K562 (cell line): ENCODE results near the gene APEX1. TPM values are rescaled to one million over a fixed set of nuclear protein-coding genes. Genes with fewer than 3 reads are reported as not detected.

Experiments used
- ATAC-seq: fragments of 200-7000 bp; cut with Tn5 transposase; 3 replicates; pipeline ENCODE4 v1.9.1; 2020; ENCODE audit warnings: moderate library complexity
- BruUV-seq: library from RNA; stranded (reverse); fragments of 400-500 nt; replicated peaks from 2 replicates; lab custom pipeline; 2021; lab: Mats Ljungman, UMichigan
- CTCF ChIA-PET: fragments of 300-600 bp; formaldehyde crosslinking; extraction: SDS; loops from one replicate; lab custom pipeline; 2021; ENCODE audit warnings: low intra/inter-chr PET ratio; lab: Yijun Ruan, JAX
- POLR2A ChIA-PET: fragments of 300-600, 350-650 bp; sonication (Branson Sonifier 250); formaldehyde crosslinking; extraction: SDS; loops from one replicate; lab custom pipeline; 2021; ENCODE audit warnings: antibody characterized with exemption, inconsistent platforms; lab: Yijun Ruan, JAX
- DNase-seq, 4 experiments: peaks; one replicate each; pipeline versions ENCODE4 v3.0.0 to v3.0.0-alpha.2; 2011 to 2018; ENCODE audit warnings: low spot score in 3 of 4, mixed read lengths in 3 of 4; ENCODE audit errors: extremely low read depth in 1 of 4
- FAIRE-seq: peaks from 2 replicates; lab custom pipeline; 2011; peaks lifted over from hg19 to GRCh38; lab: Jason Lieb, UNC
- H2AFZ ChIP-seq: 2 replicates; pipeline ENCODE4 v1.6.0; 2011; ENCODE audit warnings: low read depth, low read length, control low read depth, inconsistent platforms
- H3K27ac ChIP-seq: fragments of 200-600 bp; 3 replicates; pipeline ENCODE4 v1.8.0; 2011; ENCODE audit warnings: low read depth, mild to moderate bottlenecking, control low read depth, inconsistent platforms, low read length, moderate library complexity, mixed read lengths; ENCODE audit errors: extremely low read depth
- H3K27me3 ChIP-seq, 2 experiments: fragments of 300-600 bp in 1 of 2; 2 replicates in 1 of 2; 3 replicates in 1 of 2; pipeline versions ENCODE4 v1.6.0 to v1.8.0; 2011; ENCODE audit warnings: inconsistent platforms in 2 of 2, low read length in 2 of 2, mild to moderate bottlenecking in 1 of 2, mixed read lengths in 1 of 2, moderate library complexity in 1 of 2; ENCODE audit not compliant: control insufficient read depth in 2 of 2, insufficient read depth in 2 of 2
- H3K36me3 ChIP-seq: fragments of 300-600 bp; 3 replicates; pipeline ENCODE4 v1.8.0; 2011; ENCODE audit warnings: mild to moderate bottlenecking, low read length, inconsistent platforms; ENCODE audit not compliant: control insufficient read depth, insufficient read depth
- H3K4me1 ChIP-seq, 2 experiments: fragments of 200-600 bp in 1 of 2; replicated peaks in 1 of 2; 2 replicates in 1 of 2; 3 replicates in 1 of 2; pipeline versions ENCODE4 v1.5.1 to v1.8.0; 2011; ENCODE audit warnings: inconsistent platforms in 2 of 2, low read length in 2 of 2, mild to moderate bottlenecking in 1 of 2, mixed read lengths in 1 of 2, moderate library complexity in 1 of 2; ENCODE audit not compliant: control insufficient read depth in 2 of 2, insufficient read depth in 2 of 2
- H3K4me2 ChIP-seq: 2 replicates; pipeline ENCODE4 v1.6.1; 2011; ENCODE audit warnings: low read length, control low read depth, inconsistent platforms, mixed read lengths; ENCODE audit not compliant: insufficient read depth
- H3K4me3 ChIP-seq: fragments of 200-600 bp; sonication (generic), shearing (Covaris generic); 2 replicates; pipeline ENCODE4 v1.5.1; 2016; ENCODE audit warnings: control low read depth, inconsistent platforms
- H3K79me2 ChIP-seq: fragments of 200-600 bp; 3 replicates; pipeline ENCODE4 v1.8.0; 2011; ENCODE audit warnings: low read length, inconsistent platforms; ENCODE audit not compliant: control insufficient read depth, insufficient read depth
- H3K9ac ChIP-seq, 2 experiments: 2 replicates each; pipeline versions ENCODE4 v1.6.0 to v1.6.1; 2011; ENCODE audit warnings: low read depth in 2 of 2, low read length in 2 of 2, control low read depth in 1 of 2, inconsistent platforms in 1 of 2, mild to moderate bottlenecking in 1 of 2, mixed read lengths in 1 of 2; ENCODE audit not compliant: insufficient read depth in 1 of 2
- H3K9me1 ChIP-seq: one replicate; pipeline ENCODE4 v1.6.0; 2011; ENCODE audit warnings: inconsistent platforms, mild to moderate bottlenecking, low read length, moderate library complexity; ENCODE audit not compliant: control insufficient read depth, insufficient read depth
- H3K9me3 ChIP-seq: replicated peaks from 2 replicates; pipeline ENCODE4 v1.5.1; 2011; ENCODE audit warnings: low read depth, low read length, inconsistent platforms; ENCODE audit not compliant: control insufficient read depth, insufficient read depth
- H4K20me1 ChIP-seq: replicated peaks from 2 replicates; pipeline ENCODE4 v1.6.1; 2011; ENCODE audit warnings: low read length, inconsistent platforms, mixed read lengths; ENCODE audit not compliant: control insufficient read depth, insufficient read depth
- CXXC5 ChIP-seq: fragments of 250-450 bp; sonication (Bioruptor Pico); IDR thresholded peaks from 2 replicates; pipeline ENCODE4 v1.8.0; 2022; ENCODE audit warnings: inconsistent platforms, mild to moderate bottlenecking, moderate library complexity
- EP400 ChIP-seq: fragments of 450-650 bp; IDR thresholded peaks from 2 replicates; pipeline ENCODE4 v1.6.1; 2017; ENCODE audit warnings: antibody characterized with exemption, mild to moderate bottlenecking, moderate library complexity
- ESRRA ChIP-seq: fragments of 450-650 bp; IDR thresholded peaks from 2 replicates; pipeline ENCODE4 v1.6.1; 2014; ENCODE audit warnings: low read depth, mild to moderate bottlenecking, moderate library complexity, borderline replicate concordance
- NR2C1 ChIP-seq, 2 experiments: fragments of 450-650 bp; IDR thresholded peaks; 2 replicates each; pipeline ENCODE4 v1.6.1; 2017; ENCODE audit warnings: mild to moderate bottlenecking in 2 of 2, antibody characterized with exemption in 1 of 2, inconsistent platforms in 1 of 2, missing compliant biosample characterization in 1 of 2, missing genetic modification characterization in 1 of 2
- SMARCA4 ChIP-seq: fragments of 450-650 bp; IDR thresholded peaks from 2 replicates; pipeline ENCODE4 v1.6.1; 2016
- WGBS: fragments of 100-300 bp; shearing (Covaris generic); methylation state at CpG from one replicate; pipeline ENCODE4 v1.1.6; 2016; ENCODE audit warnings: low coverage, mixed read lengths; ENCODE audit not compliant: insufficient coverage; ENCODE audit errors: missing lambda C conversion rate; 5-methylcytosine and 5-hydroxymethylcytosine counted together
- in situ Hi-C: fragments of 300-500 bp; cut with MboI; formaldehyde crosslinking; loops from 4 replicates; pipeline ENCODE4 v1.15.0; 2018; ENCODE audit warnings: inconsistent platforms, mixed read lengths
- intact Hi-C: fragments of 100-400 bp; cut with micrococcal nuclease; formaldehyde crosslinking; loops from 2 replicates; pipeline ENCODE4 v1.14.2; 2022
- polyA plus RNA-seq, 8 experiments: library from polyadenylated mRNA; depleted of rRNA in 4 of 8; stranded (reverse) in 5 of 8; unstranded in 3 of 8; fragments of >200 nt; fragmentation: Nextera tagmentation in 2 of 8; fragmentation: Illumina TruSeq in 1 of 8; extraction: Ambion mirVana in 2 of 8; extraction: Trizol in 1 of 8; gene quantifications; 2 replicates each; pipeline versions ENCODE4 v1.2.1 to v1.2.3, GENCODE V29; 2011 to 2014; ENCODE audit warnings: inconsistent platforms in 1 of 8, missing spikeins in 1 of 8
- total RNA-seq, 7 experiments: library from RNA; depleted of rRNA in 6 of 7; stranded (reverse); fragments of >200 nt in 6 of 7; fragmentation: Illumina TruSeq in 2 of 7; extraction: Trizol in 2 of 7; gene quantifications; 2 replicates each; pipeline versions ENCODE4 v1.2.1 to v1.2.3, GENCODE V29; 2011 to 2021; ENCODE audit warnings: low replicate concordance in 1 of 7
- TF ChIP-seq, protein P1 (sequence below): sonication (generic); formaldehyde crosslinking; IDR thresholded peaks from 2 replicates; pipeline ENCODE4 v1.9.0; 2022; ENCODE audit warnings: mild to moderate bottlenecking, missing genetic modification reagents
- TF ChIP-seq, protein P2 (sequence below), 2 experiments: fragments of 450-650 bp in 1 of 2; sonication (generic) in 1 of 2; formaldehyde crosslinking in 1 of 2; IDR thresholded peaks; 2 replicates each; pipeline versions ENCODE4 v1.7.1 to v1.9.0; 2016 to 2022; ENCODE audit warnings: inconsistent platforms in 1 of 2, mild to moderate bottlenecking in 1 of 2, missing genetic modification reagents in 1 of 2
- TF ChIP-seq, protein P3 (sequence below): fragments of 450-650 bp; formaldehyde crosslinking; IDR thresholded peaks from 2 replicates; pipeline ENCODE4 v1.4.0; 2020; ENCODE audit warnings: mild to moderate bottlenecking, moderate library complexity

APEX1 gene
- total and polyA plus RNA-seq, 9 of the 15 experiments (the other 6 are each of a cell fraction or from before 2014, with no cell fraction given): 50.2 to 274 (median 158) TPM

GRCh38 chr14:20490563-20490962 is 35.5 kb downstream of the APEX1 start:
- FAIRE-seq: peak; percentile 66
- ChIA-PET POLR2A (interaction anchor here (0.6 to 1.1 kb wide), 2 partner anchors 148 to 242 kb away, joined by 3 read pairs; no protein-coding TSS in a partner anchor), CTCF (no interaction called here)
- Histone ChIP-seq H3K9me1 (no peaks in the 10 kb centered on the region), H3K9ac (peak overlapping the region; percentile 60 to 70; a peak in 2 of 4 replicates), H3K36me3 (no peaks in the 10 kb centered on the region), H3K9me3 (no peaks in the 10 kb centered on the region), H3K27me3 (no peaks in the 10 kb centered on the region), H3K79me2 (no peaks in the 10 kb centered on the region), H3K27ac (peak overlapping the region; percentile 74), H2AFZ (peak overlapping the region; percentile 99), H3K4me3 (no peak overlapping the region), H4K20me1 (no peaks in the 10 kb centered on the region), H3K4me2 (peak overlapping the region; percentile 67), H3K4me1 (peaks cover 14 to 38% of the 10 kb centered on the region in 2 experiments; a peak in 3 of 5 replicates)
- in situ Hi-C loops (no loop called here), intact Hi-C loops (loop anchor here (2.0 kb wide), 1 partner anchor 30 kb away; the partner anchor contains the start of gene PIP4P1)
- peak; percentile 80 for ATAC-seq
- WGBS: 4% methylated on average over 5 of the region's 6 CpGs
- DNase-seq: peak in 2 of 4 experiments; percentile 22 to 62
- TSS peak; percentile 57 for BruUV-seq
- TF ChIP-seq NR2C1 (IDR thresholded peaks at IDR 0.05) (peak; percentile 59; the same call in 1 of the 2 replicates), NR2C1 (tag; IDR thresholded peaks at IDR 0.05) (0 out of 2 replicates have a peak, but pooled peaks have one; percentile 34), SMARCA4 (peak; percentile 15; the same call in 1 of the 2 replicates), ESRRA (0 out of 2 replicates have a peak, but pooled peaks have one; percentile 47), CXXC5 (CRISPR knock-in tag) (peak; percentile 62), EP400 (peak; percentile 37; the same call in 1 of the 2 replicates)
- TF ChIP-seq, protein P1, sequence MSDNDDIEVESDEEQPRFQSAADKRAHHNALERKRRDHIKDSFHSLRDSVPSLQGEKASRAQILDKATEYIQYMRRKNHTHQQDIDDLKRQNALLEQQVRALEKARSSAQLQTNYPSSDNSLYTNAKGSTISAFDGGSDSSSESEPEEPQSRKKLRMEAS (CRISPR knock-in tag): no peak
- TF ChIP-seq, protein P2, sequence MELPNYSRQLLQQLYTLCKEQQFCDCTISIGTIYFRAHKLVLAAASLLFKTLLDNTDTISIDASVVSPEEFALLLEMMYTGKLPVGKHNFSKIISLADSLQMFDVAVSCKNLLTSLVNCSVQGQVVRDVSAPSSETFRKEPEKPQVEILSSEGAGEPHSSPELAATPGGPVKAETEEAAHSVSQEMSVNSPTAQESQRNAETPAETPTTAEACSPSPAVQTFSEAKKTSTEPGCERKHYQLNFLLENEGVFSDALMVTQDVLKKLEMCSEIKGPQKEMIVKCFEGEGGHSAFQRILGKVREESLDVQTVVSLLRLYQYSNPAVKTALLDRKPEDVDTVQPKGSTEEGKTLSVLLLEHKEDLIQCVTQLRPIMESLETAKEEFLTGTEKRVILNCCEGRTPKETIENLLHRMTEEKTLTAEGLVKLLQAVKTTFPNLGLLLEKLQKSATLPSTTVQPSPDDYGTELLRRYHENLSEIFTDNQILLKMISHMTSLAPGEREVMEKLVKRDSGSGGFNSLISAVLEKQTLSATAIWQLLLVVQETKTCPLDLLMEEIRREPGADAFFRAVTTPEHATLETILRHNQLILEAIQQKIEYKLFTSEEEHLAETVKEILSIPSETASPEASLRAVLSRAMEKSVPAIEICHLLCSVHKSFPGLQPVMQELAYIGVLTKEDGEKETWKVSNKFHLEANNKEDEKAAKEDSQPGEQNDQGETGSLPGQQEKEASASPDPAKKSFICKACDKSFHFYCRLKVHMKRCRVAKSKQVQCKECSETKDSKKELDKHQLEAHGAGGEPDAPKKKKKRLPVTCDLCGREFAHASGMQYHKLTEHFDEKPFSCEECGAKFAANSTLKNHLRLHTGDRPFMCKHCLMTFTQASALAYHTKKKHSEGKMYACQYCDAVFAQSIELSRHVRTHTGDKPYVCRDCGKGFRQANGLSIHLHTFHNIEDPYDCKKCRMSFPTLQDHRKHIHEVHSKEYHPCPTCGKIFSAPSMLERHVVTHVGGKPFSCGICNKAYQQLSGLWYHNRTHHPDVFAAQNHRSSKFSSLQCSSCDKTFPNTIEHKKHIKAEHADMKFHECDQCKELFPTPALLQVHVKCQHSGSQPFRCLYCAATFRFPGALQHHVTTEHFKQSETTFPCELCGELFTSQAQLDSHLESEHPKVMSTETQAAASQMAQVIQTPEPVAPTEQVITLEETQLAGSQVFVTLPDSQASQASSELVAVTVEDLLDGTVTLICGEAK (IDR thresholded peaks at IDR 0.05): 0 out of 2 replicates have a peak, but pooled peaks have one; percentile 29
- TF ChIP-seq, protein P2 (CRISPR knock-in tag; IDR thresholded peaks at IDR 0.05): no peak
- TF ChIP-seq, protein P3, sequence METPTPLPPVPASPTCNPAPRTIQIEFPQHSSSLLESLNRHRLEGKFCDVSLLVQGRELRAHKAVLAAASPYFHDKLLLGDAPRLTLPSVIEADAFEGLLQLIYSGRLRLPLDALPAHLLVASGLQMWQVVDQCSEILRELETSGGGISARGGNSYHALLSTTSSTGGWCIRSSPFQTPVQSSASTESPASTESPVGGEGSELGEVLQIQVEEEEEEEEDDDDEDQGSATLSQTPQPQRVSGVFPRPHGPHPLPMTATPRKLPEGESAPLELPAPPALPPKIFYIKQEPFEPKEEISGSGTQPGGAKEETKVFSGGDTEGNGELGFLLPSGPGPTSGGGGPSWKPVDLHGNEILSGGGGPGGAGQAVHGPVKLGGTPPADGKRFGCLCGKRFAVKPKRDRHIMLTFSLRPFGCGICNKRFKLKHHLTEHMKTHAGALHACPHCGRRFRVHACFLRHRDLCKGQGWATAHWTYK (CRISPR knock-in tag): no peak
